Neural crest cell (in vitro differentiated cells): ENCODE measurements around the gene ZNF891. TPM values are rescaled to one million over a fixed set of nuclear protein-coding genes. Genes with fewer than 3 reads are reported as not detected.

ENCODE experiments used
- DNase-seq: peaks from one replicate; pipeline ENCODE4 v3.0.0; 2021; ENCODE audit warnings: low read depth, mixed read lengths, low spot score
- H3K27ac Mint-ChIP-seq: one replicate; pipeline ENCODE4 v1.8.0; 2021; ENCODE audit warnings: mild to moderate bottlenecking, mixed read lengths; ENCODE audit not compliant: unreplicated experiment
- H3K27me3 Mint-ChIP-seq: 2 replicates; pipeline ENCODE4 v1.8.0; 2021; ENCODE audit warnings: low read depth, mild to moderate bottlenecking, mixed read lengths
- H3K36me3 Mint-ChIP-seq: 2 replicates; pipeline ENCODE4 v1.8.0; 2021; ENCODE audit warnings: low read depth, mild to moderate bottlenecking, mixed read lengths
- H3K4me1 Mint-ChIP-seq: 2 replicates; pipeline ENCODE4 v1.8.0; 2021; ENCODE audit warnings: mixed read lengths
- H3K4me3 Mint-ChIP-seq: one replicate; pipeline ENCODE4 v1.8.0; 2021; ENCODE audit warnings: mild to moderate bottlenecking, mixed read lengths
- H3K9me3 Mint-ChIP-seq: 2 replicates; pipeline ENCODE4 v1.8.0; 2021; ENCODE audit warnings: mixed read lengths
- CTCF ChIP-seq: fragments of 200-600 bp; sonication (generic); conservative IDR thresholded peaks from 2 replicates; pipeline ENCODE4 v1.5.0; 2021; ENCODE audit warnings: antibody characterized with exemption, mild to moderate bottlenecking
- total RNA-seq: library from RNA; stranded (reverse); gene quantifications from 2 replicates; pipeline ENCODE4 v1.2.1, GENCODE V29; 2021

ZNF891 gene
- total RNA-seq, 1 donor from 2014 or later: 3.9 TPM

GRCh38 chr12:133145981-133146380 is 15.9 kb upstream of the ZNF891 start:
- H3K36me3 Mint-ChIP-seq: peaks cover 76% of the 10 kb centered on the region
- no peak for DNase-seq
- H3K27ac Mint-ChIP-seq: no peak overlapping the region
- H3K9me3 Mint-ChIP-seq: peaks cover 30% of the 10 kb centered on the region
- no peak for TF ChIP-seq CTCF
- H3K4me3 Mint-ChIP-seq: no peak overlapping the region
- H3K27me3 Mint-ChIP-seq: no peaks in the 10 kb centered on the region
- no peaks in the 10 kb centered on the region for H3K4me1 Mint-ChIP-seq

GRCh38 chr12:133135747-133136146 is 5.7 kb upstream of the ZNF891 start:
- no peak for DNase-seq
- Mint-ChIP-seq H3K36me3 (peaks cover 84% of the 10 kb centered on the region), H3K27me3 (no peaks in the 10 kb centered on the region), H3K9me3 (peaks cover 39% of the 10 kb centered on the region), H3K27ac (no peak overlapping the region), H3K4me1 (peaks cover 10% of the 10 kb centered on the region), H3K4me3 (no peak overlapping the region)
- TF ChIP-seq CTCF: no peak

GRCh38 chr12:133130808-133131128 is 694 bp upstream of the ZNF891 start:
- Mint-ChIP-seq H3K9me3 (peaks cover 25% of the 10 kb centered on the region), H3K27ac (peak overlapping the region; percentile 99), H3K36me3 (peaks cover 74% of the 10 kb centered on the region), H3K4me3 (peak overlapping the region; percentile 93), H3K27me3 (peaks cover 2% of the 10 kb centered on the region), H3K4me1 (peaks cover 18% of the 10 kb centered on the region)
- no peak for DNase-seq
- TF ChIP-seq CTCF: no peak

- Mint-ChIP-seq H3K9me3 (peaks cover 21% of the 10 kb centered on the region), H3K27me3 (peaks cover 2% of the 10 kb centered on the region), H3K27ac (peak overlapping the region; percentile 95), H3K36me3 (peaks cover 74% of the 10 kb centered on the region), H3K4me3 (peak overlapping the region; percentile 93), H3K4me1 (peaks cover 18% of the 10 kb centered on the region)
- no peak for TF ChIP-seq CTCF
- no peak for DNase-seq
These were observed 571 bp downstream of the ZNF891 start for GRCh38 chr12:133129368-133130037.

GRCh38 chr12:133124674-133125073 is 5.4 kb downstream of the ZNF891 start:
- Mint-ChIP-seq H3K9me3 (peaks cover 37% of the 10 kb centered on the region), H3K4me3 (peak overlapping the region; percentile 60), H3K4me1 (peaks cover 3% of the 10 kb centered on the region), H3K27ac (no peak overlapping the region), H3K27me3 (peaks cover 2% of the 10 kb centered on the region), H3K36me3 (peaks cover 75% of the 10 kb centered on the region)
- DNase-seq: no peak
- TF ChIP-seq CTCF: no peak
